Motor neuron (in vitro differentiated cells): ENCODE measurements around the gene C1orf87. TPM values are rescaled to one million over a fixed set of nuclear protein-coding genes. Genes with fewer than 3 reads are reported as not detected.

Source experiments
- ATAC-seq, 8 experiments: fragments of 200-7000 bp; cut with Tn5 transposase; replicated peaks in 6 of 8; 2 replicates each; pipeline ENCODE4 v1.8.0; 2021; ENCODE audit warnings: mild to moderate bottlenecking in 8 of 8, moderate library complexity in 8 of 8
- H3K27ac ChIP-seq, 2 donors: fragments of 250-450 bp; sonication (Bioruptor Pico); 2 replicates each; pipeline ENCODE4 v1.9.0; 2021; ENCODE audit warnings: antibody characterized with exemption in 2 of 2, mild to moderate bottlenecking in 2 of 2, moderate library complexity in 1 of 2
- H3K4me1 ChIP-seq, 2 donors: fragments of 250-450 bp; sonication (Bioruptor Pico); replicated peaks in 1 of 2; 2 replicates each; pipeline ENCODE4 v1.6.1; 2021; ENCODE audit warnings: antibody characterized with exemption in 2 of 2, mild to moderate bottlenecking in 2 of 2, moderate library complexity in 1 of 2
- H3K4me3 ChIP-seq, 5 donors: fragments of 250-450 bp; sonication (Bioruptor Pico); 2 replicates each; pipeline ENCODE4 v1.9.0; 2021; ENCODE audit warnings: antibody characterized with exemption in 5 of 5, mild to moderate bottlenecking in 5 of 5, moderate library complexity in 4 of 5
- WGBS, 10 experiments: fragments of 450-650 bp; shearing (Covaris generic); methylation state at CpG; one replicate each; pipeline ENCODE4 v1.0.0; 2022; 5-methylcytosine and 5-hydroxymethylcytosine counted together
- in situ Hi-C, 9 experiments: fragments of 400-800 bp; cut with MboI; loops; one replicate each; pipeline ENCODE4 v1.15.0; 2021; ENCODE audit warnings: low sequenced_read_pairs in 9 of 9, low pct_unique_long_range_greater_than_20kb in 2 of 9; ENCODE audit not compliant: unreplicated experiment in 9 of 9
- total RNA-seq, 8 experiments: library from RNA; unstranded; fragments of 300-600 nt; gene quantifications; 2 replicates each; pipeline versions ENCODE4 v1.2.3 to v1.2.4, GENCODE V29; 2022

C1orf87 gene
- total RNA-seq, 8 experiments from 2014 or later, result 0.04 to 0.90 (median 0.29) TPM; not detected in 4

GRCh38 chr1:60000625-60001024, 72.9 kb downstream of the C1orf87 start:
- no peak overlapping the region for H3K4me3 ChIP-seq
- H3K27ac ChIP-seq, result no peak overlapping the region
- 6 to 94% (median 85%) methylated on average over 2 to 3 of the region's 3 CpGs; no CpG with 5 or more reads in 1 of the 10 experiments for WGBS, 10 experiments
- in situ Hi-C loops, result no loop called here
- ATAC-seq, result no peak
- H3K4me1 ChIP-seq, result no peaks in the 10 kb centered on the region

GRCh38 chr1:59999746-60000145, 73.8 kb downstream of the C1orf87 start:
- WGBS, 10 experiments, result 29 to 100% (median 93%) methylated on average over 2 of the region's 2 CpGs; no CpG with 5 or more reads in 3 of the 10 experiments
- Histone ChIP-seq H3K4me1 (no peaks in the 10 kb centered on the region), H3K27ac (no peak overlapping the region), H3K4me3 (no peak overlapping the region)
- ATAC-seq, result no peak
- in situ Hi-C loops, result loop anchor here in 3 of 9 experiments (25.0 kb wide), 3 partner anchors 138 to 1863 kb away; no protein-coding TSS in a partner anchor

GRCh38 chr1:59999006-59999405, 74.6 kb downstream of the C1orf87 start:
- H3K27ac ChIP-seq, result no peak overlapping the region
- no peak for ATAC-seq
- in situ Hi-C loops, result loop anchor here in 3 of 9 experiments (25.0 kb wide), 3 partner anchors 138 to 1863 kb away; no protein-coding TSS in a partner anchor
- WGBS, 10 experiments, result 73 to 100% (median 93%) methylated on average over 3 of the region's 3 CpGs
- no peaks in the 10 kb centered on the region for H3K4me1 ChIP-seq
- no peak overlapping the region for H3K4me3 ChIP-seq

DNA sequence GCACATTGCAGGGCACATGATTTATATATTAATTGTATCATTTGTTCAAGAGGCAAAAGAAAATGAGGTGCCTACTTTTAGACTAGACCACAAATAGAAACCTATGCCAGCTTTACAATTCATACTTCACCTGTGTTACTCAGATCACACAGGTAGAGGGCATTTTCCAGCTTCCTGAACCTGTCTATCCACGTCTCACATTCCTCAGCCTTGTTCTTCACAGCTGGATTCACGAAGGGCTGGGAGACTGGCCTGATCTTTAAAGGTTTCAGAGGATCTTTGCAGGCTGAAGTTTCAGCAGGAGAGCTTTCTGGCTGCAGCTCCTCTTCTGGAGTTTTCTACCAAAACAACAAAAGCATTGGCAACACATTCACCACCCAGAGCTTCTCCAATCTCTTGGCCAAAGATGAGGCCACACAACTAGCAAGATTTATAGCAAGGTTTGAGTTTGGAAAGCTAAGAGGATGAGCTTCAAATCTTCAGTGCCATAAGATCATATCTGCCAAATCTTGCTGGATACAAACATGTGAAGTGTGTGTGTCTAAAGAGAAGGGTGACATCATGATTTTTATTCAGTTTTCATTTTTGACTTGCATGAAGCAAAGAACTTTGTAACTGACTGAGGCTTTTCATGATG, 76.0 kb downstream of the C1orf87 start:
- ATAC-seq, result no peak
- Histone ChIP-seq H3K27ac (no peak overlapping the region), H3K4me1 (no peaks in the 10 kb centered on the region), H3K4me3 (no peak overlapping the region)
- in situ Hi-C loops, result loop anchor here in 3 of 9 experiments (25.0 kb wide), 3 partner anchors 140 to 1865 kb away; no protein-coding TSS in a partner anchor
- 10 to 80% (median 20%) methylated on average over 1 to 2 of the region's 2 CpGs; no CpG with 5 or more reads in 3 of the 10 experiments for WGBS, 10 experiments

DNA sequence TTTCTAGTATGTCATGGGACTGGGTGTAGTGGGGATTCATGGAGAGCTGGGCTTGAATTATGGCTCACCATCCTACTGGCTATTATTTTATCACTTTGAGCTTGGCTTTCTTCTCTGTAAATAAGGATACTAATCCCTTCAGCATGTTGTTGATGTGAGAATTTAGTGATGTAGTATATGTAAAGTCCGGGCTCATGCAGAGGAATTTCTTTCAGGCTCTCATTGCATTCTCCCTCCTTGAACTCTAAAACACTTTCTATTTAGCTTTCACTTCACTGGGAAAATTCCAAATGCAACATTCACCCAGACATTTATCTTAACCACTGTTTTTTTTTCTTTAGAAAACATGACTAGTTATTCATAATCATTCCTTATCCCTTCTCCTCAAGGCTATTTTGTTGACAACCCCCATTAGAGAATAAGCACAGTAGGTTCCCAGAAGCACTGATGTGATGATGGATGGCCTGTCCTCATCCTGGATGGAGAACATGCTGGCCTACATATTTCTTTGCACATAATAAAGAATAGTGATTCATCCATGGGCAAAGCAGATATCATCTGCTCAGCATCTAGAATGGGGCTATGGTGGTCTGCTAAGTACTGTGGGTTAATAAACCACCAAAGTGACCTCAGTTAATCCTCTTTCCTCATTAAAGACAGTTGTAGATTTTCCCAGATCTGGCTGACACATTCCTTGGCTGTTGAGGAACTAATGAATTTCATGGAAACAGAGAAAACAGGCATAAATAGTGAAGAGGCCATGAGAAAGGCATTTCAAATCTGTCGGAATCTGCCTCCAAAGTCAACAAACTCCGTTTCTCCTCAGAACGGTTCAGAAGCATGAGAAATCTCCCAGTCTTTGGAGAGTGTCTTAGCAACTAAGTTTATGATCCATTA, 79.0 kb downstream of the C1orf87 start:
- H3K4me1 ChIP-seq, result no peaks in the 10 kb centered on the region
- H3K27ac ChIP-seq, result no peak overlapping the region
- WGBS, 10 experiments, result 0 to 89% (median 44%) methylated on average over 1 to 4 of the region's 4 CpGs
- in situ Hi-C loops, result loop anchor here in 3 of 9 experiments (25.0 kb wide), 3 partner anchors 143 to 1868 kb away; no protein-coding TSS in a partner anchor
- peak; percentile 44 to 84 (median 74) for ATAC-seq
- H3K4me3 ChIP-seq, result no peak overlapping the region

DNA sequence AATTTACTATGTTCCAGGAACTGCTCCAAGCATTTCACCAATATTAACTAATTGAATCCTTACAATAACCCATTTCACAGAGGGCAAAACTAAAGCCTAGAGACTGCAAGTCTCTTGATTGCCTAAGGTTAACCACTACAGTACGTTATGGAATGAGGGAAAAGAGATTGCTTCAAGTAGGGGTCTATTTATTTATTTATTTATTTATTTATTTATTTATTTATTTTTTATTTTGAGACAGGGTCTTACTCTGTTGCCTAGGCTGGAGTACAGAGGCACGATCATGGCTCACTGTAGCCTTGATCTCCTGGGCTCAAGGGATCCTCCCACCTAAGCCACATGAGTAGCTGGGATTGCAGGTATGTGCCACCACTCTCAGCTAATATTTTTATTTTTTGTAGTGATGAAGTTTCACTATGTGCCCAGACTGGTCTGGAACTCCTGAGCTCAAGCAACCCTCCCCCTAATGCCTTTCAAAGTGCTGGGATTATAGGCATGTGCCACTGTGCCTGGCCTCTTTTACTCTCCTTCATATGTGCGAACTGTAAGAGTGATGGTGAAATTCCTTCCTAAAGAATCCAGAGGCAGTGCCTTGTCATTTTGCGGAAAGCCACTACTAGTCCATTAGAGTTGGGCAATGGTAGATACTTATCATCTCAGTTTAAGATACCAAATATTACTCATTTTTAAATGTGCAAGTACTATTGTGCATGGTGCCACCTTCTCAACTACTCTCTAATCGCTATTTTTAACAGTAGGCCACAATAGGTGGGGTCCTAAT, 81.3 kb downstream of the C1orf87 start:
- 50 to 100% (median 87%) methylated on average over 1 to 5 of the region's 5 CpGs; no CpG with 5 or more reads in 1 of the 10 experiments for WGBS, 10 experiments
- Histone ChIP-seq H3K4me1 (no peaks in the 10 kb centered on the region), H3K4me3 (no peak overlapping the region), H3K27ac (no peak overlapping the region)
- no peak for ATAC-seq
- in situ Hi-C loops, result loop anchor here in 3 of 9 experiments (25.0 kb wide), 3 partner anchors 145 to 1870 kb away; no protein-coding TSS in a partner anchor

GRCh38 chr1:59990470-59990869, 83.1 kb downstream of the C1orf87 start:
- 70 to 100% (median 84%) methylated on average over 1 to 9 of the region's 9 CpGs for WGBS, 10 experiments
- no peak for ATAC-seq
- Histone ChIP-seq H3K27ac (no peak overlapping the region), H3K4me3 (no peak overlapping the region), H3K4me1 (peaks cover 3 to 8% of the 10 kb centered on the region in 2 donors)
- in situ Hi-C loops, result loop anchor here in 3 of 9 experiments (25.0 kb wide), 3 partner anchors 147 to 1872 kb away; no protein-coding TSS in a partner anchor

DNA sequence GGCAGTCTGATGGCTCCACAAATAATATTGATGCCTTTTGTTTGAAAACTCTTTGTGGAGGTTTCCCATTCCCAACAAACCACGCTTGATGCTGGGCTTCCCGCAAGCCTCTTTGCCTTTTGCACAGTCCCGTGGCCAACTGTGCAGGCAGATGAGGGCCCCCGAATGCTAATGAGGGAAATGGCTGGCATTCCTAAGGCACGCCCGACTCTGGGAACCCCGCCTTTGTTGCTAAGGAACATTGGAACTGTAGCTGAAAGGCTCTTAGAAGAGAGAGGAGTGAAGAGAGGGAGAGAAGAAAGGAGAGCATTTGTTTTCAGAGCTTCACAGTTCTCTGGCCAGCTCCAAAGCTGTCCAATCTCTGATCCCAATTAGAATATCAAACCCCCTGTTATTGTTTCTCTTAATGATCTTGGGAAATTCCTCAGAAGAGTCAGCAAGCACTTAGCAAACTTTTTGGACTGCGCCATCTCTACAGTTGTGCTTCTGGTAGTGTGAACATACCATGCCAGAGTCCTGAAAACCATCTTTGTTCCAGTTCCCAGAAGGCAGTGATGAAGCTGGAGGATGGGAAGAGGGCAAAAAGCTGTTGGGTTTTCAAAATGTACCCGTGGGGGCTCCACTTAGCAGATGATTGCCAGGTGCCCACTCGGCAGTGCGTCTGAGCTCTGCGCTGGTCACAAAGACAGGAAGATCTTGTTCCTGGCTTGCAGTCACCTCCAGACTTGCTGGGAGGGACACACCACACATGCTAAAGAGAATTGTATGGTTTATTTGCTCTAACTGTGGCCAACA, 86.9 kb downstream of the C1orf87 start:
- peak; percentile 65 to 100 (median 95) for ATAC-seq
- WGBS, 10 experiments, result 0 to 100% (median 57%) methylated on average over 1 to 12 of the region's 12 CpGs; no CpG with 5 or more reads in 2 of the 10 experiments
- Histone ChIP-seq H3K27ac (no peak overlapping the region), H3K4me1 (peaks cover 3 to 8% of the 10 kb centered on the region in 2 donors), H3K4me3 (no peak overlapping the region)
- in situ Hi-C loops, result loop anchor here in 3 of 9 experiments (25.0 kb wide), 3 partner anchors 151 to 1876 kb away; no protein-coding TSS in a partner anchor

- H3K4me1 ChIP-seq, result peaks cover 3 to 8% of the 10 kb centered on the region in 2 donors
- ATAC-seq, result peak in 2 of 8 experiments; percentile 28 to 34
- no peak overlapping the region for H3K4me3 ChIP-seq
- no peak overlapping the region for H3K27ac ChIP-seq
- in situ Hi-C loops, result loop anchor here in 3 of 9 experiments (25.0 kb wide), 3 partner anchors 151 to 1876 kb away; no protein-coding TSS in a partner anchor
- WGBS, 10 experiments, result 0 to 94% (median 65%) methylated on average over 1 to 8 of the region's 8 CpGs; no CpG with 5 or more reads in 1 of the 10 experiments
Observed at GRCh38 chr1:59985911-59986515, 87.6 kb downstream of the C1orf87 start.

DNA sequence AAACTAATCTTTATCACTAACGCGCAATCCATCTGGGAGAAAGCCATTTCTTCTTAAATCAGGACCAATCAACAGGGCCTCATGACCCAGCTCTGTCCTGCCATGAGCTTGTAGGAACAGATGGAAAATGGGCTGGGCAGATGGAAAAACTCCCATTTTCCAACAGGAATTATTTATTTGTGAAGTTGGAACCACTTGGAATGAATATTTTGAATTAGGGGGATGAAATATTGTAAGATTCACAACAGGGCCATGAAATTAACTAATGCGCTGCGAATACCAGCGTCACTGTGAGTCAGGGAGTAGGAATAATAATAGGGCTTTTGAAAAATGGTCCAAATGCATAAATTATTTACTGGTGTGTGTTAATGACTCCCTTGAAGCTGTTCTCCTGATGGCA, 93.9 kb downstream of the C1orf87 start:
- WGBS, 10 experiments, result 20 to 95% (median 68%) methylated on average over 2 to 5 of the region's 5 CpGs
- no peak overlapping the region for H3K27ac ChIP-seq
- in situ Hi-C loops, result loop anchor here in 3 of 9 experiments (10.0 to 25.0 kb wide), 4 partner anchors 158 to 1883 kb away; no protein-coding TSS in a partner anchor
- no peak overlapping the region for H3K4me3 ChIP-seq
- peaks cover 0 to 11% of the 10 kb centered on the region in 2 donors for H3K4me1 ChIP-seq
- ATAC-seq, result peak in 6 of 8 experiments; percentile 7 to 80 (median 67)

DNA sequence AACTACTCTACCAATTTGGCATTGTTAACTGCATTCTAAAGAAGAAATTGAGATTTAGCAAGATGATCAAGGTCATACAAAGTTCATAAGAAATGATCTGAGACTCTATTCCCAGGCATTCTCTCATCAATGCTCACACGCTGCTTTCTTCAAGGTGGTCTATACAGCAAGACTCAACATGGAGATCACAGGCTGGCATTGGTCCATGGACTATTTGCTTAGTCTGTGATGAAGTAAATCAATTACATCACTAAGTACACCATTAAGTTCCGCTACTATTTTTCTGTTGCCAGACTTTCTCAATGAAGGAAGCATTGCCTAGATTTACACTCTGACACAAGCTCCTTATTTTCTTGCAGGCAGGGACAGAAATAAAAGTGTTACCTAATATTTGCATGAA, 95.1 kb downstream of the C1orf87 start:
- peaks cover 0 to 11% of the 10 kb centered on the region in 2 donors for H3K4me1 ChIP-seq
- H3K4me3 ChIP-seq, result no peak overlapping the region
- in situ Hi-C loops, result loop anchor here in 3 of 9 experiments (10.0 to 25.0 kb wide), 4 partner anchors 159 to 1884 kb away; no protein-coding TSS in a partner anchor
- peak in 1 of 8 experiments; percentile 78 for ATAC-seq
- 82 to 100% (median 100%) methylated on average over 1 to 2 of the region's 2 CpGs; no CpG with 5 or more reads in 2 of the 10 experiments for WGBS, 10 experiments
- H3K27ac ChIP-seq, result no peak overlapping the region
